Measurements from ENCODE around the gene NCK2.

DNA sequence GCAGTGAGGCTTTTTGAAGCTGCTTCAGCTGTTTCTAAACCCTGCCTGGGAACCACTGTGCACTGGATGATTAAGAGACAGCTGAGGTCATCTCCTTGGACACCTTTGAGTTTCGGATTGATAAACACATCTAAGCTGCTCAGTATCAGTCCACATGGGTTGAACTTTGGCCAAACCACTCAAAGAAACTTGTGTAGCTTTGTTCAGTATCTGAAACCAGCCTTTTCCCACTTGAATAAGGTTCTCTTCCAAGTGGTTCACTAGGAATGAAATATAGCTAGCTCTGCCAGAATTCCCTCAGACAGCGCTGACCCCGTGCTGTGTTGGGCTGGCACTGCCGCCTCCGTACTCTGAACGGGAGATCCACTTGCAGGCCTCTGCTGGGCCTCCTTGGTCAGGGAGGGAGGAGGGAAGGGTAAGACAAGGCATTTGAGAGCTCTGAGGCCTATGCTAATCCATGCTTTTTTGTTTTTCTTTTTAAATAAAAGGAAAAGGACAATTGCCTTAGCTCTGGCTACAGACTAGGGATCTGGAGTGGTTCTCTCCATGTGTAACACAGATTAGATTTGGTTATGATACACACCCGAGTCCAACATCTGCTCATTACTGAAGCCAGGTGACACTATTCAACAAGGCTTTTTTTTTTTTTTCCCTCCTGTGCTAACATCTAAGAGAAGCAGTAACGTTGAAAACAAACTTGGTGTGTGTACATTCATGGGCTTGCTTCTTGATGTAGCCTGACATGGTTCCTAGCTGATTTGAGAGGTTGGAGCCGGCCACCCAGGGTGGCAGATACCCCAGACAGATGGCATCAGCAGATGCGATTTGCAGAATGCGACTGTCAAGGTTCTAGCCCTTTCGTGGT lies 67.7 kb downstream of the NCK2 start:
- TF ChIP-seq EZH2 (optimal IDR thresholded peaks at IDR 0.05; ENCODE audit: low read depth, low read length): no peak
- TF ChIP-seq, protein P1, sequence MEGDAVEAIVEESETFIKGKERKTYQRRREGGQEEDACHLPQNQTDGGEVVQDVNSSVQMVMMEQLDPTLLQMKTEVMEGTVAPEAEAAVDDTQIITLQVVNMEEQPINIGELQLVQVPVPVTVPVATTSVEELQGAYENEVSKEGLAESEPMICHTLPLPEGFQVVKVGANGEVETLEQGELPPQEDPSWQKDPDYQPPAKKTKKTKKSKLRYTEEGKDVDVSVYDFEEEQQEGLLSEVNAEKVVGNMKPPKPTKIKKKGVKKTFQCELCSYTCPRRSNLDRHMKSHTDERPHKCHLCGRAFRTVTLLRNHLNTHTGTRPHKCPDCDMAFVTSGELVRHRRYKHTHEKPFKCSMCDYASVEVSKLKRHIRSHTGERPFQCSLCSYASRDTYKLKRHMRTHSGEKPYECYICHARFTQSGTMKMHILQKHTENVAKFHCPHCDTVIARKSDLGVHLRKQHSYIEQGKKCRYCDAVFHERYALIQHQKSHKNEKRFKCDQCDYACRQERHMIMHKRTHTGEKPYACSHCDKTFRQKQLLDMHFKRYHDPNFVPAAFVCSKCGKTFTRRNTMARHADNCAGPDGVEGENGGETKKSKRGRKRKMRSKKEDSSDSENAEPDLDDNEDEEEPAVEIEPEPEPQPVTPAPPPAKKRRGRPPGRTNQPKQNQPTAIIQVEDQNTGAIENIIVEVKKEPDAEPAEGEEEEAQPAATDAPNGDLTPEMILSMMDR (IDR thresholded peaks at IDR 0.05; ENCODE audit: low read length): no peak

All from MM.1S (cell line).